Right lobe of liver (tissue), 6 donors: ENCODE results near the gene FAM171A1. TPM values are rescaled to one million over a fixed set of nuclear protein-coding genes. Genes with fewer than 3 reads are reported as not detected.

ENCODE experiments used
- ATAC-seq, 4 donors: fragments of 200-7000 bp; cut with Tn5 transposase; one replicate each; pipeline ENCODE4 v1.9.1; 2020; ENCODE audit warnings: mild to moderate bottlenecking in 4 of 4, moderate library complexity in 4 of 4
- DNase-seq, 3 donors: peaks; one replicate each; pipeline ENCODE4 v3.0.0-alpha.2; 2020
- H3K27ac ChIP-seq, 3 donors: fragments of 200-600 bp; one replicate each; pipeline ENCODE4 v1.8.0; 2022
- H3K27me3 ChIP-seq, 2 donors: fragments of 200-600 bp; one replicate each; pipeline ENCODE4 v1.8.0; 2022
- H3K36me3 ChIP-seq, 4 donors: fragments of 200-600 bp; sonication (generic) in 1 of 4; one replicate each; pipeline versions ENCODE4 v1.5.1 to v1.8.0; 2017 to 2022; ENCODE audit warnings: control low read depth in 1 of 4
- H3K4me1 ChIP-seq, 4 donors: fragments of 200-600 bp; sonication (generic) in 1 of 4; one replicate each; pipeline versions ENCODE4 v1.5.1 to v1.8.0; 2017 to 2022; ENCODE audit warnings: control low read depth in 1 of 4
- H3K4me3 ChIP-seq, 3 donors: fragments of 200-600 bp; one replicate each; pipeline ENCODE4 v1.8.0; 2022
- H3K9me3 ChIP-seq, 4 donors: fragments of 200-600 bp; sonication (generic) in 1 of 4; one replicate each; pipeline versions ENCODE4 v1.5.1 to v1.8.0; 2017 to 2022; ENCODE audit warnings: control low read depth in 1 of 4
- CTCF ChIP-seq, 4 donors: fragments of 200-600 bp in 3 of 4; fragments of 450-650 bp in 1 of 4; IDR thresholded peaks; one replicate each; pipeline versions ENCODE4 v1.5.1 to v1.8.0; 2016 to 2022; ENCODE audit warnings: antibody characterized with exemption in 4 of 4, mild to moderate bottlenecking in 2 of 4
- POLR2A ChIP-seq: fragments of 450-650 bp; IDR thresholded peaks from one replicate; pipeline ENCODE4 v1.6.1; 2017; ENCODE audit warnings: antibody characterized with exemption, mild to moderate bottlenecking
- WGBS: methylation state at CpG from one replicate; pipeline ENCODE4 v1.1.6; 2018; ENCODE audit warnings: low coverage, low lambda C conversion rate; ENCODE audit not compliant: insufficient coverage; ENCODE audit errors: missing lambda C conversion rate; 5-methylcytosine and 5-hydroxymethylcytosine counted together
- intact Hi-C, 2 donors: fragments of 100-400 bp; cut with DNase I; formaldehyde crosslinking; loops; one replicate each; pipeline versions ENCODE4 v1.11.2 to v1.14.1; 2022
- total RNA-seq, 6 experiments: library from RNA; depleted of rRNA in 2 of 6; stranded (reverse); fragments of >200 nt in 2 of 6; fragmentation: NEBNext Ultra II Directional in 3 of 6; extraction: Animal tissue kit (Norgen Biotek cat#: 25700) in 3 of 6; gene quantifications; one replicate each; pipeline versions ENCODE4 v1.1.0 to v1.2.4, GENCODE V29; 2016 to 2023
- donor health status: DM: no; HTN: yes; CAD: no.
- donor health status: DM: no; HTN: no; CAD: no.
- donor health status: DM: no; HTN: no; CAD: no.
- donor health status: DM: no; HTN: yes; CAD: no.
- donor health status: DM: no; HTN: yes; CAD: no.

Gene FAM171A1
- total RNA-seq, 6 experiments from 2014 or later, result 6.1 to 12.1 (median 10.3) TPM

GRCh38 chr10:15227611-15228372 lies 143.3 kb downstream of the FAM171A1 start:
- DNase-seq, result no peak
- 80% methylated on average over 5 of the region's 5 CpGs for whole genome bisulfite sequencing
- no peaks in the 10 kb centered on the region for H3K9me3 ChIP-seq
- intact Hi-C loops, result no loop called here
- H3K36me3 ChIP-seq, result no peaks in the 10 kb centered on the region
- no peak for ATAC-seq
- peaks cover 0 to 7% (median 0%) of the 10 kb centered on the region in 4 donors for H3K4me1 ChIP-seq
- no peaks in the 10 kb centered on the region for H3K27me3 ChIP-seq
- H3K27ac ChIP-seq, result no peak overlapping the region
- TF ChIP-seq CTCF (IDR thresholded peaks at IDR 0.05), result no peak
- TF ChIP-seq POLR2A, result no peak
- H3K4me3 ChIP-seq, result no peak overlapping the region

- no peak overlapping the region for H3K27ac ChIP-seq
- intact Hi-C loops, result no loop called here
- no peaks in the 10 kb centered on the region for H3K4me1 ChIP-seq
- 80% methylated on average over 2 of the region's 10 CpGs for WGBS
- DNase-seq (no peak), ATAC-seq (no peak)
- no peak overlapping the region for H3K4me3 ChIP-seq
- H3K9me3 ChIP-seq, result no peaks in the 10 kb centered on the region
- H3K36me3 ChIP-seq, result no peaks in the 10 kb centered on the region
- TF ChIP-seq CTCF (IDR thresholded peaks at IDR 0.05) (no peak), POLR2A (no peak)
- H3K27me3 ChIP-seq, result no peaks in the 10 kb centered on the region
Observed at GRCh38 chr10:15225511-15225910, 145.6 kb downstream of the FAM171A1 start.

- 88% methylated on average over 5 of the region's 5 CpGs for WGBS
- Histone ChIP-seq H3K4me3 (no peak overlapping the region), H3K27ac (no peak overlapping the region), H3K36me3 (no peaks in the 10 kb centered on the region), H3K27me3 (no peaks in the 10 kb centered on the region), H3K9me3 (no peaks in the 10 kb centered on the region), H3K4me1 (no peaks in the 10 kb centered on the region)
- intact Hi-C loops, result no loop called here
- DNase-seq (no peak), ATAC-seq (no peak)
- no peak for TF ChIP-seq POLR2A
- no peak for TF ChIP-seq CTCF (IDR thresholded peaks at IDR 0.05)
Observed at GRCh38 chr10:15224948-15225347, 146.1 kb downstream of the FAM171A1 start.

- WGBS, result 100% methylated on average over 2 of the region's 6 CpGs
- ATAC-seq, result no peak
- Histone ChIP-seq H3K9me3 (no peaks in the 10 kb centered on the region), H3K36me3 (no peaks in the 10 kb centered on the region), H3K4me3 (no peak overlapping the region), H3K27ac (no peak overlapping the region), H3K4me1 (no peaks in the 10 kb centered on the region), H3K27me3 (no peaks in the 10 kb centered on the region)
- TF ChIP-seq POLR2A, result no peak
- TF ChIP-seq CTCF (IDR thresholded peaks at IDR 0.05), result no peak
- intact Hi-C loops, result no loop called here
- DNase-seq, result no peak
Observed at GRCh38 chr10:15223174-15223573, 147.9 kb downstream of the FAM171A1 start.
